CD4-positive, alpha-beta T cell treated with Interleukin-1 beta for 1 hour (primary cell): ENCODE measurements around the gene SLC10A4.
"Not testable (repeated sequence)": the region's sequence is repeated elsewhere in the genome, so short reads cannot be mapped to it uniquely, and the experiment has no call there.

Experiments used
- DNase-seq, 2 donors: peaks; one replicate each; pipeline ENCODE4 v3.0.0-alpha.2; 2020 to 2022

Gene SLC10A4, protein sequence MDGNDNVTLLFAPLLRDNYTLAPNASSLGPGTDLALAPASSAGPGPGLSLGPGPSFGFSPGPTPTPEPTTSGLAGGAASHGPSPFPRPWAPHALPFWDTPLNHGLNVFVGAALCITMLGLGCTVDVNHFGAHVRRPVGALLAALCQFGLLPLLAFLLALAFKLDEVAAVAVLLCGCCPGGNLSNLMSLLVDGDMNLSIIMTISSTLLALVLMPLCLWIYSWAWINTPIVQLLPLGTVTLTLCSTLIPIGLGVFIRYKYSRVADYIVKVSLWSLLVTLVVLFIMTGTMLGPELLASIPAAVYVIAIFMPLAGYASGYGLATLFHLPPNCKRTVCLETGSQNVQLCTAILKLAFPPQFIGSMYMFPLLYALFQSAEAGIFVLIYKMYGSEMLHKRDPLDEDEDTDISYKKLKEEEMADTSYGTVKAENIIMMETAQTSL

DNA sequence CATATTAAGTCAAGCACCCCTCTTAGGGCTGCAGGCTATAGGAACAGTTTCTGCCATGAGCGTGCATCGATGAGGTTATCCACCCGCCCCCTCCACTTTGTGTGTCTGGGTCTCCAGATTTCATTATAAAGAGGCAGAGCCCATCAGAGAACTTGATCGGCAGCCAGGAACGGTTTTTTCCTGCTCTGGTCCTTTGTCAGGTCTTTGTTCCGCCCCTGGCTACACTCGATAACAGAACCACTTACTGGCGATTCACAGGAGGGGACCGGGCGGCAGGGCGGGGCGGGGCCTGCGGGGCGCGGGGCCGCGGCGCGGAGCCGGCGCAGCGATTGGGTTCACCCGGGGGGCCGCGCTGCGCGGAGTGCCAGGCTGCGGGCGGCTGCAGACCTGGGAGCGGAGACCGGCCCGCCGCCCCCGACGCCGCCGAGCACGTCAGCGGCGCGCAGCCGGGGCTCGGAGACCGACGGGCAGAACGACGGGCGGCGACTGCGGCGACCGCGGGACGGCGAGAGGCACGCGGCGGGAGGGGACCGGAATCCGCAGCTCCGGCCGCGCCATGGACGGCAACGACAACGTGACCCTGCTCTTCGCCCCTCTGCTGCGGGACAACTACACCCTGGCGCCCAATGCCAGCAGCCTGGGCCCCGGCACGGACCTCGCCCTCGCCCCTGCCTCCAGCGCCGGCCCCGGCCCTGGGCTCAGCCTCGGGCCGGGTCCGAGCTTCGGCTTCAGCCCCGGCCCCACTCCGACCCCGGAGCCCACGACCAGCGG lies at the start of gene SLC10A4:
Gene SLC10A4, plus strand, starts transcription at position 338 of the 771 bp plus-strand sequence. Its CDS starts 219 bp downstream, at position 557.
- no peak for DNase-seq

DNA sequence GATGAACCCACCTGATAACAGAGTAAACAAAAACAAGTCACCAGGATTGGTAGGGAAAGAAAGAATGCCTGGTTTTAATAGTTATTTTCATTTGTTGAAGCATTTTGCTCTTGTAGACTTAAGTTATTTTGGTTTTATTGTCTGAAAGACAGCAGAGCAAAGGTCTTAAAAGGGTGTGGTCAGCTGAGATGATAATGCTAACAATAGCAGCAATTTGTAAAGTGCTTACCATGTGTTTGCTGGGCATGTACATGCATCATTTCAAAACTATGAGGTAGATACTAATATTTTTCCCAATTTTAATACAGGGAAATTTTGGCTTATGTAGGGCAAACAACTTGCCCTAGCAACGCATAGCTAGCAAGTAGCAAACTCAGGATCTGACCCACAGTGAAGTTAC lies 46.8 kb upstream of the SLC10A4 start:
- DNase-seq, result no peak

DNA sequence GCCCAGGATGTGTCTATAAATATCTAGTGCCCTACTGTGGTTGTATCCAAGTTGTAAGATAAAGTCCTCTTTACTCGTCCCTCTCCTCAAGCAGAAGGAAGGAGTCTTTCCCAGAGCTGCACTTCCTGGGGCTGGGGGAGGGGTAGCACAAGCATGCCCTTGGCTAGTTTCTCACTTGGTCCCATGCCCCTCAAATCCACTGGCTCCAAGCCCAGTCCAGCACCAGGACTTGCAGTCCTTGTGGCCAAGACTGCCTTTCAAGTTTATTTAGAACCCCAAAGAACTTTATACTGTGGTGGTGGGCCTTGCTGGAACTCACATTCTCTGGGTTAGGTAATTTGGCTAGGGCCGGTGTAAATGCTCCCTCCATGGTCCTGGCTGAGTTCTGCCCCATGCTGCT lies 43.2 kb upstream of the SLC10A4 start:
- DNase-seq, result no peak

DNA sequence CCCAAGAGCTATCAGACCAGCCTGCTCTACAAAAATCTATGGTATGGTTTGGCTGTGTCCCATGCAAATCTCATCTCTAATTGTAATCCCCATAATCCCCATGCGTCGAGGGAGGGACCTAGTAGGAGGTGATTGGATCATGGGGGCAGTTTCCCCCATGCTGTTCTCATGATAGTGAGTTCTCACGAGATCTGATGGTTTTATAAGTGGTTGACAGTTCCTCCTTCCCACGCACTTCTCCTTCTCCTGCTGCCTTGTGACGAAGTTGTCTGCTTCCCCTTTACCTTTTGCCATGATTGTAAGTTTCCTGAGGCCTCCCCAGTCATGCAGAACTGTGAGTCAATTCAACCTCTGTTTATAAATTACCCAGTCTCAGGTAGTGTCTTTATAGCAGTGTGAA lies 42.2 kb upstream of the SLC10A4 start:
- DNase-seq, result not testable (repeated sequence)

DNA sequence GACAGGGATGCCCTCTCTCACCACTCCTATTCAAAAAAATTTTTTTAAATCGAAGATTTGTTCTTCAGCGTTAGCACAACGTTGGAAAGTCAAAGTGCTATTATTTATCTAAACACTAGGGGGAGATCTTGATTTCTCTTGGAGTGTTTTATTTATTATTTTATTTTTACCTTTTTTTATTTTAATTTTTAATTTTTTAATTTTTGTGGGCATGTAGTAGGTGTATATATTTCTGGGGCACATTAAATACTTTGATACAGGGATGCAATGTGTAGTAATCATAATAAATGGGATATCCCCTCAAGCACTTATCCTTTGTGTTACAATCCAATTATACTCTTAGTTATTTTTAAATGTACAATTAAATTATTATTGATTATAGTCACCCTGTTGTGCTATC lies 37.4 kb upstream of the SLC10A4 start:
- peak in 1 of 2 donors; percentile 18 for DNase-seq

DNA sequence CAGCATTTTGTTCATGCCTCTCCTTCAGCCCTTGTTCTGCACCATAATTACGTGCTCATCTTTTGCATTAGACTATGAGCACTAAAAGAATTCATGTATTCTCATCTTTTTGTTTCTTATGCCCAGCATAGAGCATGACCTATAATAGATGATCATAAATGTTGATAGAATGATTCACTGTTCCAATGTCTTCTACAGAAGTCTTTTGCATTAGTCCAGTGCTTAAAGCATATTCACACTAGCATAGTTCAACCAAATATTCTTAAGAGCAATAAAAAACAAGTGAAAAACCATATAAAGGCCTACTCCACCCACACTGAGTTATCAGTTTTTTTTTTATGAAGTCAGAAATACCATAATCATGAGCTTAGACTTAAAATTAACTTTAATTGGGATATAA lies 36.5 kb upstream of the SLC10A4 start:
- DNase-seq, result no peak

DNA sequence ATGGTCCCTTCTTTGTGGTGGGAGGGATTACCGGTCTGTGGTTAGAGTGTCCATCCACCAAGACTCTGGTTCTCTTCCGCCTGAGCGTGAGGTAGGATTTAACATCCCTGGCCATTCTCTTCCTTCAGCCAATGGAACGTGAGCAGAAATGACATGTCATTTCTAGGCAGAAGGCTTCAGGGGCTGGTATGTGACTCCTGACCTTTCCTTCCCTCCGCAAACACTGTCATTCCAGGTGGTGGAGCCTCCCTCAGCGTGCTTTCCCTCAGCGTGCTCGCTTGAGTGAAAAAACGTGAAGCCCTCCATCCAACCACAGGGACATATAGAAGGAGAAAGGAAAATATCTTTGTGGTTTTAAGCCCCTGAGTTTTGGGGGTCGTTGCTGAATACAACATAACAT lies 34.0 kb upstream of the SLC10A4 start:
- DNase-seq, result no peak

DNA sequence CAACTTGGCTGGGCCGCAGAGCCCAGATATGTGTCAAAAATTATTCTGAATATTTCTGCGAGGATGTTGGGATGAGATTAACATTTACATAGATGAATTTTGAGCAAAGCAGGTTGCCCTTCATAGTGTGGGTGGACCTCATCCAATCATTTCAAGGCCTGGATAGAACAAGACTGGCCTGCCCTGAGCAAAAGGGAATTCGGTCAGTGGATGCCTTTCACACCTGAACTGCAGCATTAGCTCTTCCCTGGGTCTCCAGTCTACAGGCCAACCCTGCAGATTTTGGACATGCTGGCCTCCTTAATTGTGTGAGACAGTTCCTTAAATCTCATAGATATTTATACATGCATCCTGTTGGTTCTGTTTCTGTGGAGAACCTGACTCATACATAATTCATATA lies 32.4 kb upstream of the SLC10A4 start:
- DNase-seq, result no peak

DNA sequence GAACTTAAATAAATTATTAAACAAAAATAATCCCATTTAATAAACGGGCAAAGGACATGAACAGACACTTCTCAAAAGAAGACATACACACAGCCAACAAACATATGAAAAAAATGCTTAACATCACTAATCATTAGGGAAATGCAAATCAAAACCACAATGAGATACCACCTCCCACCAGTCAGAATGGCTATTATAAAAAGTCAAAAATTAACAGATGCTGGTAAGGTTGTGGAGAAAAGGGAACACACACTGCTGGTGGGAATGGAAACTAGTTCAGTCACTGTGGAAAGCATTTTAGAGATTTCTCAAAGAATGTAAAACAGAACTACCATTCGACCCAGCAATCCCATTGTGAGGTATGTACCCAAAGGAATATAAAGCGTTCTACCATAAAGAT lies 31.5 kb upstream of the SLC10A4 start:
- DNase-seq, result not testable (repeated sequence)

DNA sequence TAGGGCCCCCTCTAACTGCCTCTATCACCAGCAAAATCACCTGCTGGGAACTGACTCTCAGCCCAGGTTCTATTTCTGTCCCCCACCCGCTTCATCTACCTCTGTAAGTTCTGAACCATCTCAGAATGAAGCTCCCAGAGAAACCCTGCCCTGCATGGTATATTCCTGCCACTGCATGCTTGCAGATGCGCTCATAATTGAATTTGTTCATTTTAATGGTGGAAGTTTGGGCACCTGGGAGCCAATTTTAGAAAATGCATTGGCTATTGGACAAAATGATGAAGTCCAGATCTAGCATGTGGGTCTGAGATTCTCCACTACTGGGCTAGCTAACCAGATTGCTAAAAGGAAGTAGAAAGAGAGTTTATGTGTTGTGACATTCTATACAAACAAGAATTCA lies 28.6 kb upstream of the SLC10A4 start:
- no peak for DNase-seq

DNA sequence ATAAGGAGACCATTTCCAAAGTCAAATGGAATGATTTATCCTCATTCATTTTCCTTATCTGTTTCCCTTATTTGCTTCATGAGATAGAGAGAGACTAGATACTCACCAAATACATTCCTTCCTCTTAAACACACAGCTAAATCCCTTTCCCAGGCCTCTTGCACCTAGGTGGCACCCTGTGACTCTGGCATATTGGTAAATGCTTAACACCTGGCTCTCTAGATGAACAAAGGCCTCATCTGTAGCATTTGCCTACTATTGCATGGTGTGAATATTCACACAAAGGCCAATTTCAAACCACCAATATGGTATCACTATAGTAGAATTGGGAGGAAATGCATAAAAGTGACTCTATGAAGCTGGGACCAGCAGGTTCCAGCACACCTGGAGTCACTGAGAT lies 22.1 kb upstream of the SLC10A4 start:
- no peak for DNase-seq

DNA sequence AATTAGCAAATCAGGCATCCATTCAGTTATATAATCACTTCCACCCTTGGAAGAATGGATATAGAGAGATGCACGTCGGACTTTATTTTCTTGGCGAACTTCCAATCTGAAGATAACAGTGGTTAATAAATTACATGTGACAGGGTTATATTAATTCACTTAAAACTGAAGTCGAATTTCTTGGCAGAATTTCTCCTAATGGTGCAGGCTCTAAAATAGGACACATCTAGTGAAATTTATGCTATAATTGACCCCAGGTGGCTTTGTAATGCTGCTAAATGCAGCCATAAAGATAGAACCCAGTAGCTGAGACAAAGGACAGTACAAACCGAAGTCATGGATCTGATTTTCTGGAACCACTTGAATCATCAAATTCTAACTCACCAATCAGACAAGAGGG lies 20.8 kb upstream of the SLC10A4 start:
- DNase-seq, result no peak

DNA sequence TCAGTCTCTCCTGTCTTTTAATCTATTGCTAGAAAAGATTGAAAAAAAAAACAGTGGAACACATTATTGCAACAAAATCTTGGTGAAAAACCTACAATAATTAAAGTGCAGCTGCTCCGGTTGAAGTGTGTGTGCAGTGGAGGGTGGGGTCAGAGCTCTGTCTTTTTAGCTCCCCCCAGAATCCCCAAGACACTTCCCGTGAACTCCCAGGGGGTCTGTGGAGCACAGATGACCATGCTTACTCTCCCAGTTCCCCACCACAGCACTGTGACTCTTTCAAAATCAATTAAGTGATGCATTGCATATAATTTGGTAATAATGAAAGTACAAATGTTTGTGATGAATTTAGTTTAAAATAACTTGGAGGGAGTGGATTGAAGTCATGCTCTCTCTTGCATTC lies 15.7 kb upstream of the SLC10A4 start:
- DNase-seq, result no peak

DNA sequence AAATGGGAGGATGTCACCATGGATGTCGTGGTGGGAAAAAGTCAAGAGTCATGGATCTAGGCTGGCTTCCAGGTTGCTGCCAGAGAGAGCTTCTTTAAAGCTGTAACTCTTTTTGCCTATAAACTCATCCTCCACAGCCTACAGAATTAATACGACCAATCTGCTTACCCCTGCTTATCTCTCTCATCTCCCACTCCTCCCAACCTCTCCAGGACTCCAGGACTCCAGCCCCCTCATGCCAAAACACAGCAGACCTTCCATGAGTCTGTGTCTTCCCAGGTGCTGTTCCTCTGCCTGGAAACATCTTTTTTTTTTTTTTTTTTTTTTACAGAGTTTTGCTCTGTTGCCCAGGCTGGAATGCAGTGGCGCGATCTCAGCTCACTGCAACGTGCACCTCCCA lies 15.3 kb upstream of the SLC10A4 start:
- no peak for DNase-seq

DNA sequence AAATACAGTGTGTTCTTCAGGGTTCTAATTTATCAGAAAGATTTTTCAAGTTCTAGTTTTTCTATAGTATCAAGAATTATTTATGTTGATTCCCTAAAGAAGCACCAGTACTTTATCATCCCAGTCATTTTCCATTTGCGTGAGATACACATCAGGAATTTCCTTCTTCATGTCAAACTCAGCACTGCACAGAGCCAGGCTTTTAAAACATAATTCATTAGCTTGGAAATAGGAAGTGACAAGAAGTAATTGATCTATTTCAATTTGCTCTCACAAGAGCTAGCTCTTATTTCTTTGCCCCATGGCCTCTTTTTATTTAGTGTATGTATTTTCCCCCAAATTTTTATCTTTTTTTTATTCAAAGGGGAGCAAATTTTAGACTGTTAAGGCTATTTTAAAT lies 13.0 kb upstream of the SLC10A4 start:
- no peak for DNase-seq

DNA sequence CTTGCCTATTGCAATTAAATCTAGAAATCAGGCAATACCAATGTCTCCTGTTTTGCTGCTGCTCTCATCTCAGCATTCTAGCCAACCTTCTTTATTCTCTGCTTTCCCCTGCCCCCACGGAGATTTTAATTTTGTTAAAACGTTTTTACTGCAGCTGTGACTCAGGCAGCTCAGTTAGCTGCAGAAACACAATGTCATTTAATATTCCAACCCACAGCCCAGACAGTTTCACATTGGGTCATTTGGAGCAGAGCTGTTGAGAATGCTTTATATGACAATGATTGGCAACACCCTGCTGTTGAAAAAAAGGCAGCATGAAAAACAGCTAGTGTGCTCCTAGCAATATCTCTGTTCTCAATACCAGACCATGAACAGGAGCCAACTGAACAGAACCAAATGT lies 12.6 kb upstream of the SLC10A4 start:
- no peak for DNase-seq

DNA sequence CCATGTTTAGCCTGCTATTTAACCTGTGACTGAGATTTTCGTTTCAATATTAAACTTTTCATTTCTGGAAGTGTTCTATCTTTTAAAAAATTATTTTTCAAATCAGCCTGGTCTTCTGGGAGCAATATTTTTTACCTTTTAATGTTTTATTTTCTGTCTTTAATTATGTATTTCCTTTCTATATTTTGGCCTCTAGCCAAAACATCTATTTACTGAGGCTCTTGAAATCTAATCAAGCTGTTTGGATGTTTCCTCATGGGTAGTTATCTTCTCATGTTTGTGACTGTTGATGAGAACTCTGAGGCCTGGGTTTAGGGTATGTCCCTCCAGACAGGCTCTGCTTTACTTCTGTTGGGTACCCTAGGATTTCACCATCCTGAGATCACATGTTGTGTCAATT lies 10.3 kb upstream of the SLC10A4 start:
- no peak for DNase-seq

DNA sequence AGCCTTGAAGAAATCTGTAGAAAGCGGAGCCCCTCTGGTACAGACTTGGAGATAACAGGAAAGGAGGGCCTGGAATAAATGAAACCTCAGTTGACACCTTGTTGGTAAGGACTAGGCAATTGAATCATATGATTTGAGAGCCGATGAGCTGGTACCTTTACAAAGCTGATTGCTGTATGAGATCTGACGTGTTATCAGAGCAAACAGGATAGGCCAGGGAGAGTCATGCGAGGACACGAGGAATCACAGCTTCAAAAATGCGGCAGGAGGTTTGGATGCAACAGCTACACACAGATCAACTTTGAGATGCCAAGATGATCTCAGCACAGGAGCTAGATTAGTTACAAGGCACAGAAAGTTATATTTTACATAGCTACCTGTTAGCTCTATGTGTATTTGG lies 7.4 kb upstream of the SLC10A4 start:
- DNase-seq, result no peak

DNA sequence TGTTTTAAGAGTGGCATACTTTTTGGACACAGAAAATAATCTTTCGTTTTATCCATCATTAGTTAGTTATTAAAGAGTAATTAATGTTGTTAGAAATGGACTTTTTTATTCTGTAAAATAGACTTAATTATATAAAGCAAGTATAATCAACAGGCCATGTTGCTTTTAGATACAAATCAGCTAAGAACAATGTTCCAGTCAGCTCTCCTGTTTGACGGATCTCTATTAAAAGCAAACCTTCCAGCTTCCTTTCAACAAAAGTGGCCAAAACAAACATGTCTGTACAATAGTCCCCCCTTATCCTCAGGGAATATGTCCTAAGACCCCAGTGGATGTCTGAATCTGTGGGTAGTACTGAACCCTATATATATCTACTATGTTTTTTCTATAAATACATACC lies 4.9 kb upstream of the SLC10A4 start:
- DNase-seq, result no peak

DNA sequence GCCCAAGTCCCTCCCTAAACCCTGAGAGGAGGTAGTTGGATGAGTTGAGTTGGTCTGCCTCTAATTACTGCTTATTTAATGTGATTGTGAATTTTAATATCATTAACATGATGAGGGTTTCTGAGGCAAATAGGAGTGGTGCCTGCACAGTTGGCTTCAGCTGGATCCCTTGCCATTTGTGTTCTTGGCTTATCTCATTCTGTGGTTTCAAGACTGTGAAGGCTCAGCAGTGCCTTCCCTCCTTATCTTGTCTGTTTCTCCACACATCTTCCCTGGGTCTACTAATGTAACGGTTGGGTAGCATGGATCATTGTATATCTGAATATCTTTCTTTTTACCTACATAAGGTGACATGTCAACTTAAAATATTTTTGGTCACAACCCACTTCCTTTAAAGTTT lies 1.6 kb upstream of the SLC10A4 start:
- DNase-seq, result no peak

DNA sequence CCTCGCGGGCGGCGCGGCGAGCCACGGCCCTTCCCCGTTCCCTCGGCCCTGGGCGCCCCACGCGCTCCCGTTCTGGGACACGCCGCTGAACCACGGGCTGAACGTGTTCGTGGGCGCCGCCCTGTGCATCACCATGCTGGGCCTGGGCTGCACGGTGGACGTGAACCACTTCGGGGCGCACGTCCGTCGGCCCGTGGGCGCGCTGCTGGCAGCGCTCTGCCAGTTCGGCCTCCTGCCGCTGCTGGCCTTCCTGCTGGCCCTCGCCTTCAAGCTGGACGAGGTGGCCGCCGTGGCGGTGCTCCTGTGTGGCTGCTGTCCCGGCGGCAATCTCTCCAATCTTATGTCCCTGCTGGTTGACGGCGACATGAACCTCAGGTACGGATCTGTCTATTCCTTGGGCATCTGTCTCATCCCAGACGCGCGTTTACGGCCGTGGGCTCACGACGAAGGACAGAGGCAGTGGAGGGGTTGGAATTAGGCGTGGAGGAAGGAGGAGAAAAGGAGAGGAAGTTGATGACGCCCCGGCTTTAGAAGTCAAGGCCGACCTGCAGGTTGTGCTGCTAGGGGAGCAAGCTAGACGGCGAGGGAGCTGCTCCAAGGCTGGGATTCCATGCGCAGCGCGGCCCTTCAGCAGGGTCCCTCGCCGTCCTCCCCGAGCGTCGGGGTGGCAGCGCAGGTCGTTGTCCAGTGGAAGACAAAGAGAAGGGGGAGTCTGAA lies 792 bp downstream of the SLC10A4 start:
- DNase-seq, result no peak

DNA sequence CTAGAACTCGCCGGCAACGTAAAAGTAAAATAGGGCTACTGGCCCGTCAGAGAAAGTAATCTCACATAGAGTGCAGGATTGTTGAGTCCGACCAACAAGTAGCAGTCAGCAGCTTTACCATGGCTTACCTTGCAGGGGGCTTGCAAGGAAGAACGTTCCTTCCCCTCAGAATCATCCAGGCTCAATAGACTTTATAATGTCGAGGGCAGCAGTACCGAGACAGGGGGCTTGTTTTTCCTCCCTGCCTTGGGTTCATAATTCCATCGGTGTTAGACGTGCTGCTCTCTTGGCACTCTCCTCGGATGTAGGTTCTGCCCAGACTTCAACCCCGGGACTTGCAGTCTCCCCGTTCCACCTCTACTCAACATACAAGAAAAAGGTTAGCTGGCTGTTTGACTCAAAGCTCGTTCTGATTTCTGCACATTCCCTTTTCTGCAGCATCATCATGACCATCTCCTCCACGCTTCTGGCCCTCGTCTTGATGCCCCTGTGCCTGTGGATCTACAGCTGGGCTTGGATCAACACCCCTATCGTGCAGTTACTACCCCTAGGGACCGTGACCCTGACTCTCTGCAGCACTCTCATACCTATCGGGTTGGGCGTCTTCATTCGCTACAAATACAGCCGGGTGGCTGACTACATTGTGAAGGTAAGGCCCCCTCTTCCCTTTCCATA lies 1.5 kb downstream of the SLC10A4 start:
- DNase-seq, result no peak

DNA sequence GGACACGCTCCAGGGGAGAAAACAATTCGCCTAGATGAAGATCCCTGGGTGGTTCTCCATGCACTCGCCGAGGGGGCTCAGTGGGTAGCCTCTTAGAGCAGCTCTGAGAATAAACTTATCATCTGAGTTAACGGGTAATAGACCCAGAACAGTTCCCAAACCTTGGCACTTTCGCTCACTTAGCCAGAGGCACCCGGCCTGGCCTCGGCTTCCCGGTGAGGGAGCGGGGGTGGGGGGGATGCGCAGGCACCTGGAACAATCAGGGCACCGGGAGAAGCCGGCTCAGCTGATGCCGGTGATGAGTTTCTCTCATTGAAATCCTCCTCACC lies 6.5 kb downstream of the SLC10A4 start:
- DNase-seq, result no peak
